ENCODE results near the gene GNAQ.
"Not testable (repeated sequence)": the region's sequence is repeated elsewhere in the genome, so short reads cannot be mapped to it uniquely, and the experiment has no call there.

Gene GNAQ

GRCh38 chr9:77731930-77732329, 299.7 kb downstream of the GNAQ start:
- no peak for DNase-seq (ENCODE audit: low read depth, low spot score)

DNA sequence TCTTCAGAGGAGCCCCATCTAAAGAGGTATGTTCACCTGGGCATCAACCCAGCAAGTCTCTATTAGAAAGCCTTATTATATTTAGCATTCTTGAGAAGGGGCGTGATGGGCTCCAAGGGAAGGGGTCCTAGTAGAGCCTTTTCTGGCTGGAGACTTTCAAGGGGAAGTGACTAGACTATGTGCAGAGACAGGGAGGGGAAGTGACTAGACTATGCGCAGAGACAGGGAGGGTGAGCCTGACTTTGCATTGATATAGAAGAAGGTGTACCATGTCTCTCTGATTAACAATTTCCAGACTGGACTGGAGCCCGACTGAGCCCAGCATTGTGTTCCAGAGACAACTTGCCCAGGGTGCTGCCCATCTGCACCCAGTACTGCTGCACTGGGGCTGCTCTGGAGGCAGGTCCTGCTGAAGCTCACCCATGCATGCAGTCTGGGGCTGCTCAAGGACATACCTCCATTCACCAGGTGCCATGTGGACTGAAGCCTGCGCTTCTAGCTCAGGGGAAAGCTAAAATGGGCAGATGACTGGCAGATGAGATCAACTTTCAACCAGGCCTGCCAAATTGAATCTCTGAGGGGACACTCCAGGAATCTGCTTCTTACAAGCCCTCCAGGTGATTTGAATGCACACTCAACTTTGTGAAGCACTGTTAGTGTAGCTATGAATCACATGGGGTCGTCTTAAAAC, 300.5 kb downstream of the GNAQ start:
- no peak for DNase-seq (ENCODE audit: low read depth, low spot score)

DNA sequence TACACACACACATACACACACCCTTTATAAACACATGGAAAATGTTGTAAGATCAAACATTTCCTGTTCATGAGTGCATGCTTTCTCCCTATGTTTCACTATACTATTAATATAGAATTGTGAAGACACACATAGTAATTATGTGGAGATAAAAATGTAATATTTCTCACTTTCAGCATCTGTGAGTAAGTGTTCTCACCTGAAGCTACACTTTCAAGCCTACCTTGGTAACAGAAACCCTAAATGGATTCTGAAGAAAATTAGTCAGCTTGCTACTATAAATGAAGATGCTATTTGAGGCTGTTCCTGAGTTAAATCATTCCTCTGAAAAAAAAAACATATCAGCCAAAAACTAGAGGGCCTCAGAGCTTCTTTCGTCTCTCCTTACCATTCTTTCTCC, 302.4 kb downstream of the GNAQ start:
- no peak for DNase-seq (ENCODE audit: low read depth, low spot score)

- DNase-seq (ENCODE audit: low read depth, low spot score): no peak
Measured at GRCh38 chr9:77726814-77727213, 304.8 kb downstream of the GNAQ start.

DNA sequence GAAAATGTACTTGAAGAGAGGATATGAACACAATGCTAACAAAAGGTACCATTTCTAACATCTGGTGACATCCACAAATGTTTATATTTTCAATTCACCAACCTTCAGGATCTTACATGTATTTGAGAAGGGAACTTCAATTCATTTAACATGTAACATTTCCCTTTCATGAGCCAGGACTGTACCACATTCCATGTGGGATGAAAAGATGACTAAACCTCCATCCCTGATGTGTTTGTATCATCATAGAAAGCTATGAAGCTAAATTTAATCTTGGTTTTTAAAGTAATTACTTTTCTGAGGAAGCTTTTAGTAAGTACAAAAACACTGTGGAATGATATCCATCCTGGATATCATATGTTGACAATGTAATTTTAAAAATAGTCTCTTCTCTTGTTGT, 305.3 kb downstream of the GNAQ start:
- DNase-seq (ENCODE audit: low read depth, low spot score): no peak

DNA sequence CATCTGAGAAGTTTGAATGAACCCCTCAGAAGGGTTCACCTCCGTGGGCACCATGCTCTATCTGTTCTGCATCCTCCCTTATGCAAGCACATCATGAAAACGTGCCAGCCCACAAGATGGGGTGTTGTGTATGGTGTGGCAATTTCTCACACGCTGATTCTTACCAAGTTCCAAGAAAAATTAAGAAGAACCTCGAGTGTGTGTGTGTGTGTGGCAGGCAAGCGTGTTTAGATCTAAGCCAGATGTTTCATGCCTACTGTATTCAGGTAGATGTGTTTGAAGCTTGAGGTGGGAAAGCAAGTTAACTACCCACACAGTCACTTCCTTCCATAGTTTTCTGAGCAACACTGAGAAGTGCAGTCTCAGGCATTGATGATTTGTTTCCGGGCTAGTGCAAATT, 305.8 kb downstream of the GNAQ start:
- DNase-seq (ENCODE audit: low read depth, low spot score): no peak

DNA sequence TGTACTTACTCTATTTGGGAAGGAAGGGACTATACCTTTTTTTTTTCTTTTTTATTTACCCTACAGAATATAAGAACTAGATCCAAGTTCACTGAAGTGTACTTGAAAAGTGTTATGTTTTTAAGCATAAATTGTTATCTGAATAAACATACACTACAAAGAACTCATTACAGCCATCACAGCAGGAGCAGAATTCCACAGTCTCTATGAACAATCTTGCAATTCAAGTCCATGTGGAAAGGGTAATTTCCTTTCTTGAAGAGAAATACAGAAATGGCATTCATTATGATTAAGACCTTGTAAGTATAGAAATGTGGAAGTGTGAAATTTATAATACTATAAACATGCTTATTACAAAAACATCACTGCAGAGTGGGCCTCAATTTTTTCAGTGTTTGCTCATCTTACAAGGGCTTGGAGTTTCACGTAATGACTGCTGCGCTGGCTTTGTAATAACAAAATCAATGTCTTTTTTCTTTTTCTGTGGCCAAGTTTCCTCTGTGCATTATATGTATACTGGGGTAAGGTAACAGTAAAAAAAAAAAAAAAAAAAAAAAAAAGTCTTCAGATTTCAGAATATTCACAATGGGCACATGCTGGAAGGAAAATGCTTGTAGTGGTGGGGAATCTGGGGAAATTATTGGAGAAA, 306.4 kb downstream of the GNAQ start:
- DNase-seq (ENCODE audit: low read depth, low spot score): peak; percentile 20

DNA sequence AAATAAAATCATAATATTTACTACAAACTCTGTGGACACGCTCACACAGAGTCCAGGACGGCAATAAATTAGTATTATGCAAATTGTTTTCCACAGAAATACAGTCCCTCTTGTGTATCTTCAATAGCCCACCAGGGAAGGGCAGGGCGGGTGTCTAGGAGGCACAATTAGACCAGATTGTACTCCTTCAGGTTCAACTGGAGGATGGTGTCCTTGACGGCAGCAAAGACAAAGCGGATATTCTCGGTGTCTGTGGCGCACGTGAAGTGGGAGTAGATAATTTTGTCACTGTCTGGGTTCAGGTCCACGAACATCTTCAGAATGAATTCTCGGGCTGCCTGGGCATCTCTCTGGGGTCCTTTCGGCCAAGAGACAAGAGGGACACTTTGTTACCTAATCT, 310.5 kb downstream of the GNAQ start:
- not testable (repeated sequence) for DNase-seq (ENCODE audit: low read depth, low spot score)

GRCh38 chr9:77719321-77719720, 312.3 kb downstream of the GNAQ start:
- DNase-seq (ENCODE audit: low read depth, low spot score): peak; percentile 13

DNA sequence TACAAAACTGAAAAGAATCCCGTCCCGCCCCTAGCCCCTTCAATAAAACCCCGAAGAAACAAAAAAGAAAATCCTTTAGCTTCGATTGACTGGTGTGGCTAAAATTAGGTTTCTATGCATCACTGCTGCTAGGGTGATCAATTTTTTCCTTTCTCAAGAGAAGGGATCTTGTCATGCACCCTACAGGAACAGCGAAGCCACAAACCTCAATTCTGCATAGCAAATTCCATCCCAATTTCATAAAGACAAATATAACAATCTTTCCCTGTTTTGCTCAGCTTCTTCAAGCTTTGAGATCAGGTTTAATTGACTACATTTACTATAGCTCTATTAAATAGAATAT, 313.3 kb downstream of the GNAQ start:
- DNase-seq (ENCODE audit: low read depth, low spot score): not testable (repeated sequence)

GRCh38 chr9:77717608-77718297, 313.9 kb downstream of the GNAQ start:
- DNase-seq (ENCODE audit: low read depth, low spot score): peak; percentile 91

DNA sequence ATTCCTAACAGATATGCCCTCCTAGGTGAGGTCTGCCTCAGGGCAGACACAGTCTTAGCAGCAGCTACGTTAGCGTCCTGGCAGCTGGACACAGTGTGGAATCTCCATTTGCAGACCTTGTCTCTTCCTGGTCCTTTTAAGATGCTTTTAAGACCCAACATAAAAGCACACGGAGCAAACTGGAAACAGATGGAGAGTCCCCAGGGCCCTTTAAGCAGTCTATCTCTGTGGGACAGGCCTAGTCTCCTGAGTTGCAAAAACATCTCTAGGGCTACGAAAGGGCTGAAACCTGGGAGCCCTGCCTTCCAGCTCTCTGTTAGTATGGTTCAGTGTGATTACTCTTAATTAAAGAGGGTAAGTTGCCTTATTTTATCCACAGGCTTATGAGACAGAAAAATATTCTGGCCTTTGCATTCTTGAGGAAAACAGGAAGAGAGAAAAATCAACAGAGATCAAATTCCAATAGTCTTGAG, 317.5 kb downstream of the GNAQ start:
- peak; percentile 29 for DNase-seq (ENCODE audit: low read depth, low spot score)

GRCh38 chr9:77712533-77713130, 319.0 kb downstream of the GNAQ start:
- DNase-seq (ENCODE audit: low read depth, low spot score): peak; percentile 80

- no peak for DNase-seq (ENCODE audit: low read depth, low spot score)
Measured at GRCh38 chr9:77710965-77711648, 320.5 kb downstream of the GNAQ start.

DNA sequence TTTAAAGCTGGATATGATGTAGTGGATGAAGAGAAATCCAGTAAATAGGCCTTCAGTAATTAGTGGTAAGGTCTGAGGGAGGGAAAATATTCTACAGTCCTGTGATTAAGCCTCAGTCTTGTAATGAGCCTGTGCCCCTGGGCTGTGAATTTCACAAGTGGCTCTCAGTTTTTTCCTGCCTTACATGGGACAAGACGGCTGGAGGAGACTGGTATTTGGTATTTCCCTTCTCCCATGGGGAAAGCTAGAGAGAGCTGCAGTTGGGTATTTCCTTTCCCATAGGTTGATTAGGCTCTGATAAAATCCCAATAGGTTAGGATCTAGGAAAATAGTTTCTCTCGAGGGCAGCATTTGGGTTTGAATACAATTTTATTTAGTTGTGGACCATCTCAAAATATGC, 321.3 kb downstream of the GNAQ start:
- DNase-seq (ENCODE audit: low read depth, low spot score): no peak

GRCh38 chr9:77708064-77708815, 323.4 kb downstream of the GNAQ start:
- DNase-seq (ENCODE audit: low read depth, low spot score): peak; percentile 27

- peak; percentile 96 for DNase-seq (ENCODE audit: low read depth, low spot score)
Measured at GRCh38 chr9:77707383-77708063, 324.1 kb downstream of the GNAQ start.

GRCh38 chr9:77705636-77706035, 326.0 kb downstream of the GNAQ start:
- no peak for DNase-seq (ENCODE audit: low read depth, low spot score)

- not testable (repeated sequence) for DNase-seq (ENCODE audit: low read depth, low spot score)
Measured at GRCh38 chr9:77702521-77703390, 328.9 kb downstream of the GNAQ start.

Data from astrocyte of the hippocampus (primary cell).